GM18526 (cell line): Measurements from ENCODE around the gene RAN.

Experiments used
- POLR2A ChIP-seq: IDR thresholded peaks from 3 replicates; pipeline ENCODE4 v1.6.1; 2011; ENCODE audit not compliant: insufficient read length; ENCODE audit errors: extremely low read depth

RAN gene

GRCh38 chr12:130871286-130872178 is at the start of gene RAN:
Gene RAN, plus strand, starts transcription at chr12:130872066. Its CDS starts 528 bp downstream, at chr12:130872594.
- TF ChIP-seq POLR2A, result peak; percentile 79

GRCh38 chr12:130825771-130826150 is 46.1 kb upstream of the RAN start:
- no peak for TF ChIP-seq POLR2A

GRCh38 chr12:130826151-130826801 is 45.6 kb upstream of the RAN start:
- TF ChIP-seq POLR2A, result no peak

- TF ChIP-seq POLR2A, result no peak
Measured at GRCh38 chr12:130827432-130827831, 44.4 kb upstream of the RAN start.

GRCh38 chr12:130828895-130829294 is 43.0 kb upstream of the RAN start:
- TF ChIP-seq POLR2A, result no peak

- no peak for TF ChIP-seq POLR2A
Measured at GRCh38 chr12:130829391-130830245, 42.2 kb upstream of the RAN start.

GRCh38 chr12:130830246-130830551 is 41.7 kb upstream of the RAN start:
- TF ChIP-seq POLR2A, result no peak

GRCh38 chr12:130831246-130831645 is 40.6 kb upstream of the RAN start:
- no peak for TF ChIP-seq POLR2A

- TF ChIP-seq POLR2A, result no peak
Measured at GRCh38 chr12:130831876-130832405, 39.9 kb upstream of the RAN start.

- TF ChIP-seq POLR2A, result no peak
Measured at GRCh38 chr12:130832561-130833209, 39.2 kb upstream of the RAN start.

- no peak for TF ChIP-seq POLR2A
Measured at GRCh38 chr12:130835011-130835410, 36.9 kb upstream of the RAN start.

GRCh38 chr12:130835436-130835835 is 36.4 kb upstream of the RAN start:
- TF ChIP-seq POLR2A, result no peak

GRCh38 chr12:130838284-130838950 is 33.4 kb upstream of the RAN start:
- TF ChIP-seq POLR2A, result no peak

GRCh38 chr12:130838951-130839769 is 32.7 kb upstream of the RAN start, which contains the start of gene STX2:
Gene STX2, minus strand, starts transcription at chr12:130839250. Its CDS starts 151 bp downstream, at chr12:130839099.
- no peak for TF ChIP-seq POLR2A
